GM21447 (cell line): Measurements from ENCODE around the gene GALNS.
"Not testable (repeated sequence)": the region's sequence is repeated elsewhere in the genome, so short reads cannot be mapped to it uniquely, and the experiment has no call there.

Experiments used
- ATAC-seq: cut with Tn5 transposase; IDR thresholded peaks from one replicate; pipeline ENCODE4 v1.9.1; 2021; ENCODE audit not compliant: unreplicated experiment

GALNS gene

DNA sequence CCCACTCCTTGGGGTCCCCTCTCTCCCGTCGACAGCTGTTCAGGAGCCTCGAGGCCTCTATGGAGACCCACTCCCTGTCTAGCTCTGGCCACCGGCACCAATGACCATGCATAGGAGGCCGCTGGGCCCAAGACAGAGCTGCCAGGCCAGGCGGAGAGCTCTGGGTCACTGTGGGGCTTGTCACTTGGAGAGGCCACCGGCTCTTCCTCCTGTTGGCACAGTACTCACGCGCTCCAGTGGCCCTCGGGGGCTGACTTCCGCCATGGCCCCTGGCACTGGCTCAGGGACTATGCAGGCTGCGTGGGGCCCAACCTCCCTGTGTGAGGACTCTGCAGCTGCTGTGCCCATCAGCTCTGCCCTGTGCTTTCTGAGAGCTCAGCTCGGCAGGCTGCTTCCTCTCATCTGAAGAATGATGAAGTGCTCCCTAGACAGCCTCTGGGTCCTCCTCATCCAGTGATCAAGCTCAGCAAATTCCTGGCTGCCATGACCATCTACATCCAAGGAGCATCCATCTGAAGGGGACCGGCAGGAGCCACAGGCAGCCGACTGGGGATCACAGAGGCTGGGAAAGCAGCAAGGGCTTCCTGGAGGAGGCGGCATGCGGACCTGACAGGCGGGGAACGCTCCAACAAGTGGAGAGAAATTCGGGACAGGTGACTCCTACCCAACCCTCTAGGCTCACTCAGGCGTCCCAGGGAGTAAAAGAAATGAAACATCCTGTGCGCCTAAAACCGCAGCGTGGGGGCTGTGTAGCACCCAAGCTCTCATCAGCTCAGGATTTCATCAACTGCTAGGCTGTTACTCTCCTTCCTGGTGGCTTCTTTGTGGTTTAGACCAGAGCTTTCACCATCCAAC lies 16.8 kb downstream of the GALNS start:
- ATAC-seq = no peak

DNA sequence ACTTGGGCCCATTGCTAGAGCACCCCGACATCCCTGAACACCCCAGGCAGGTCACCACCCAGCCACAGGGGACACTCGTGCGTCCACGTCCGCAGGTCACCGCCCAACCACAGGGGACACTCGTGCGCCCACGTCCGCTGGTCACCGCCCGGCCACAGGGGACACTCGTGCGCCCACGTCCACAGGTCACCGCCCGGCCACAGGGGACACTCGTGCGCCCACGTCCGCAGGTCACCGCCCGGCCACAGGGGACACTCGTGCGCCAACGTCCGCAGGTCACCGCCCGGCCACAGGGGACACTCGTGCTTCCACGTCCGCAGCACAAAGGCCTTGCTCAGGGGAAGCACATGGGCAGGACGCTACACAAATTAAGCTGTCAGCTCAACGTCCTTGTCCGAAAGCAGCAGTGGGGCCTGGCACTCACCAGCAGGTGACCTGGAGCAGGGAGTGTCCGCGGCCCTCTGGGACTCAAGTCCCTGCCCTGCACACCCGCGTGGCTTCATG lies 17.7 kb downstream of the GALNS start:
- ATAC-seq = no peak

DNA sequence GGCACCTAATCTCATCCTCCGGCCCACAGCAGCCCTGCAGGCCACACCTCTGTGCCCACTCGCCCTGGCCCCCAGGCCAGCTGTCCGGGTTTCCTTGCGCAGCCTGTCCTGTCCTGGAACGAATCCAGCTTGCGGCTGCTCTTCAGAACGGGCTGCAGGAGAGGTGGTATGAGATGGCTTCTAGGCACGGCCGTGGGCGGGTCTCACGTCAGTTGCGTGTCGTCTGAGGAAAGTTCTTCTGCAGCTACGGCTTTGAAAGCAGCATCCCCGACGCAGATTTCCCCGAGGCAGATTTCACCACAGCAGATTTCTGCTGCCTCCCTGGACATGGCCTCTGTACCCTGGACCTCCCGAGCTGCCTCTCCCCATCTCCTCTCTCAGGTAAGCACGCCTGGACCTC lies 18.2 kb downstream of the GALNS start:
- no peak for ATAC-seq

DNA sequence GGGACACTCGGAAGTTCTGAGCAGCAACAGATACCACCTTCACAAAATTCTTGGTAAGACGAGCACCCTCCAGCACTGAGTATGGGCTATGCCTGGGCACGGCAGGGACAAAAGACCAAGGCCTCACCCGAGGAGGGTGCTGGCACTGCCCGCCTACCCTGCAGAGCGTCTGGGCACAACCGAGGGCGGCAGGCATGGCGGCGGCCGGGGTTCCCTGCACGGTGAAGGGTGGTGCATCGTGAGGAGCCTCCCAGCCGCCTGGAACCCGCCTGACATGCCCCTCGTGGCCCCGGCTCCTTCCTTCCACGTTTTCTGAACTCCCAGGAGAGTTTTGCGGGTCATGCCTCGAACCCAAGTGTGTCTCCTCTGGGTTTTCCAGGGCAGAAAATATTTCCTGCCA lies 18.9 kb downstream of the GALNS start:
- ATAC-seq = no peak

DNA sequence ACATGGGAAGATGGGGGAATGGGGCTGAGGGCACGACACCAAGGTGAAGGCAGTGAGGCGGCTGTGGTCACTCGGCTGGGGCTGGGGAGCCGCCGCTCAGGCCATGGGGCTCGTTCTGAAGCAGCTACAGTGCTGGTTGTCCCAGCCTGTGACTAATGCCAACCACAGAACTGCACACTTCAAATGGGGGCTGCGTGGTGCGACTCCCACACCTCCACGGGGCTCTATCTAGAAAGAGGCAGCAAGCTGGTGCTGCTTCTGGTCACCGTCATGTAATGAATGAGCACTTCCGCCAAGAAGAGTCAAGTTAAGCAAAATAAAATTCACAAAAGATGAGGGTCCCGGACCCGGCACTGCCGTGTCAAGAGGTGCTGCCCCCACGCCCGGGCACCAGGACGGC lies 20.0 kb downstream of the GALNS start:
- no peak for ATAC-seq

DNA sequence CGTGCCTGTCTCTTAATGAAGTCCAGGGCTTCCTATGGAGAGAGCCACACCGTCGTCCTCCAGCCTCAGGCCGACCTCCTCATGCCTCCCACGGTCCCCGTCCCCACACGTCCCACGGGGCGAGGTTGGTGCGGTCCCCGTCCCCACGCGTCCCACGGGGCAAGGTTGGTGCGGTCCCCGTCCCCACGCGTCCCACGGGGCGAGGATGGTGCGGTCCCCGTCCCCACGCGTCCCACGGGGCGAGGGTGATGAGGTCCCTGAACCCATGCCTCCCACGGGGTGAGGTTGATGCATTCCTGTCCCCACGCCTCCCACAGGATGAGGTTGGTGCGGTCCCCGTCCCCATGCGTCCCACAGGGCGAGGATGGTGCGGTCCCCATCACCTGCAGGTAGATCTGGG lies 20.9 kb downstream of the GALNS start:
- no peak for ATAC-seq

DNA sequence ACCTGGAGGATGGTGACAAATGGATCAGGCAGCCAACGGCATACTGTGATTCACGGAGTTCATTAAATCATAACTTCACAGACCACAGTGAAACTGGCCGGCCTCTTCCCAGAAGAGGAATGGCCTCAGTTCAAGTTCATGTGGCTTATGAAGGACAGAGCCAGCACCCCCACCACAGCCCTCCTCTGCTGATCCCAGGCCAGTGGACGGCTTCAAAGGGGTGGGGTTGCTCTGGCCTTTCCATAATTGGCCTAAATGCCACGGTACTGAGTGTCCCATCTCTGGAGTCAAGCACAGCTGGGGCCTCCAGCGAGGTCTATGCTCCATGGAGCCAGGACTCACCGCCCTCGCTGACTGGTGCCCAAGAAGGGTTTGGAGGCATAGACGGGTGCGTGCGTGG lies 21.4 kb downstream of the GALNS start:
- no peak for ATAC-seq

DNA sequence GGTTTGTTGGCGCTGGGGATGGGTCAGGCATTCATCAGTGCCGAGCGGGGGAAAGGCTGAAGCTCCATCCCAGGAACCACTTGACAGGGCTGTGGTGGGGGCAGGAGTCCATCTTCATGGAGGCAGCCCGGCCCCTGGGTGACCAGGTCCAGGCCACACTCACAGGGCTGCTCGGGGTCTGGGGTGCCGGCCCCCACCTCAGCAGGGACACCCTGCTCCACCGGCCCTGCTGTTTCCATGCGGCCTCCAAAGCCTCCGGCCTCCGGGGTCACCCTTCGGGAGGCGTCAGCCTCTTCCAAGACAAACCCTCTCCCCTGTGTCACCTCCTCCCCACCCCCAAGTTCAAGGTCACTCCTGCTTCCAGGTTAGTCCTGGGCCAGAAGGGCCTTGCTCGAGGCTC lies 22.1 kb downstream of the GALNS start:
- no peak for ATAC-seq

DNA sequence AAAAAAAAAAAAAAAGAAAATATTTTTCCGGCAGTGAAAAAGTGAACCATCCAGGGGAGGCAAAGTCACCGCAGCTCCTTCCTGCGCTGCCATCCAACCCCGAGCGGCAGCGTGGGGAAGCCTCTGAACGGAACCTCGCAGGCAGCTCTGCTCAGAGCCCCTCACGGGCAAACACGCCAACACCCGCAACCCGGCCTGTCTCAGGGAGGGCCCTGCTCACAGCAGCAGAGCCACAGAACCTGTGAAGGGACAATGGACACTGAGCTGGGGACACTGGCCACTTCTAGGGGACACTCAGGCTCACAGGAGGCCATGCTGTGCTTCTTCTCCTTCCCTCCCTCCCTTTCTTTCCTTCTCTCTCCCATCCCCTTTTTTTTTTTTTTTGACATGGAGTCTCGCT lies 23.7 kb downstream of the GALNS start:
- ATAC-seq = no peak

DNA sequence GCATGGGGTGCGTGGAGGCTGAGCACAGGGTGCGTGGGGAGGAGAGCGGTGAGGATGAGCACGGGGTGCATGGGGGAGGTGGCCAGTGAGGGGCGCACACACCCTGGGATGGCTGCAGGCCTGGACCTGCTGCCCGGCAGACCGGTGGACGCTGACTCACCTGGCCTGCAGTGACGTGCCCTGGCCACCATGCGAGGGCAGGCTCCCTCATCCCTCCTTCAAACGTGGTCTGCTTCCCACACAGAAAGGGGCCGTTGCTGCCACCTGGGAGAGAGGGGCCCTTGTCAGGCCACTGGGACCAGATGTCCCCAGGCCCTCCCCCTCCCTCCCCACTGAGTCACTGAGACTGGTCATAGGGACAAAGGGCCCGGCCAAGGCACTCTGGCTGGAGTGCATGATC lies 24.9 kb downstream of the GALNS start:
- no peak for ATAC-seq

DNA sequence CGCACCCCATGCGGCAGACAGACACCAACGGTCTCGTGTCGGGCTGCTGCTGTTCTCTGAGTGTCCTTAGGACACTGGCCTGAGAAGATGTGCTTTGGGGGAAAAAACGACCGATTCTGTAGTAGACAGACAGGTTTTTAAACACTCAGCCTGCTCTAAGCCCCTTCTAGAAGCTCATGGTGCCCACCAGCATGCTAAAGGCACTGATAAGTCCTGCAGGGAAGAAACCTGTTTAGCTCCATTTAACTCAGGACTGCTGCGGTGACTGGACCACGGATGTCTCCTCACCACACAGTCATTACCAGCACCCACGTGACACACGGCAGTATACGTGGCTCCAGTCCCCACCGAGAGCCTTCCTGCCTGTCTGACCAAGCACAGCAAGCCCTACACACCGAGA lies 26.0 kb downstream of the GALNS start:
- no peak for ATAC-seq

DNA sequence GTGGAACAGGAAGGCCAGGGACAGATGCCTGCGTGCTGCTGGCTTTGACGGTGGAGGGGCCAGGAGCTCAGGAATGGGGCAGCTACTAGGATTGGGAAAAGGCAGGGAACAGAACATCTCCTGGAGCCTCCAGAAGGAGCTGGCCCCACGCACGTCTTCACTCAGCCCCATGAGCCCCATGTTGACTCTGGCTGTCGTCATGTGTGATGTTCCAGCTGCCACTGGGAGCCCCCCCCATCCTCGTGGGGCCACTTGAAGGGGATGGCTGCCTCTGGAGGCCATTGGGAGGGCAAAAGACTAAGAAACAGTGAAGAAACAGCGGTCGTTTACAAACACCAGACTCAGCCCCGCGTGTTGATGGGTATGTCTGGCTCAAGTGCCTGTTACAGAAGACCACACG lies 26.5 kb downstream of the GALNS start:
- ATAC-seq = no peak

DNA sequence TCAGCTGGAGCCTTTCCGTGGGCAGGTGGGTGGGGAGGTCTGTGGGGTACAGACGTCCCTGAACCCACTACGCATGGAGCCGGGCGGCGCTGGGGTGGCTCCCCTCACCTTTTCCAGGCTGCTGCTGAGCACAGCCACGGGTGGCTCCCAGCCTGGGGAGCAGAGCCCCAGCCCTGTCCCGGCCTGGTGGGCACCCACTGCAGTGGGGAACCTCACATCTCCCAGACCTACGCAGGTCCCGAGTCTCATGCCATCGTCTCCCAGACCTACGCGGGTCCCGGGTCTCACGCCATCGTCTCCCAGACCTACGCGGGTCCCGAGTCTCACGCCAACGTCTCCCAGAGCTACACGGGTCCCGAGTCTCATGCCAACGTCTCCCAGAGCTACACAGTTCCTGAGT lies 28.0 kb downstream of the GALNS start:
- no peak for ATAC-seq

DNA sequence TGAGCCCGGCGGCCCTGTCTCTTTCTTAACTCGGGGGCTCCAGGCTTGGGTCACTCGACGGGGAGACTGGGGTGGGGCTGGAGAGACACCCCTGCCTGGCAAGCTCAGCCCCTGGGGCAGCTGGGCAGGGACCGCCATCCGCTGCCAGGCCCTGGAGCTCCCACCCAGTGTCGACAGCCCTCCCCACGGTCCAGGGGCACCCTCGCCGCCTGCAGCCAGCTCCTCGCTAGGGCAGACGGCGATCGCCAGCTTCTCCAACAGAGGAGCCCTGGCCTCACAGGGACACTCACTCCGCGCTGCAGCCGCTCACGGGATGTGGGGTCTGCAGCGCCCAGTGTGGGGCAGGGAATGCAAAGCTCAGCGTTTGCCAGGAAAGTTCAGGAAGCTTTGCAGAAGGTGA lies 29.0 kb downstream of the GALNS start:
- ATAC-seq = no peak

DNA sequence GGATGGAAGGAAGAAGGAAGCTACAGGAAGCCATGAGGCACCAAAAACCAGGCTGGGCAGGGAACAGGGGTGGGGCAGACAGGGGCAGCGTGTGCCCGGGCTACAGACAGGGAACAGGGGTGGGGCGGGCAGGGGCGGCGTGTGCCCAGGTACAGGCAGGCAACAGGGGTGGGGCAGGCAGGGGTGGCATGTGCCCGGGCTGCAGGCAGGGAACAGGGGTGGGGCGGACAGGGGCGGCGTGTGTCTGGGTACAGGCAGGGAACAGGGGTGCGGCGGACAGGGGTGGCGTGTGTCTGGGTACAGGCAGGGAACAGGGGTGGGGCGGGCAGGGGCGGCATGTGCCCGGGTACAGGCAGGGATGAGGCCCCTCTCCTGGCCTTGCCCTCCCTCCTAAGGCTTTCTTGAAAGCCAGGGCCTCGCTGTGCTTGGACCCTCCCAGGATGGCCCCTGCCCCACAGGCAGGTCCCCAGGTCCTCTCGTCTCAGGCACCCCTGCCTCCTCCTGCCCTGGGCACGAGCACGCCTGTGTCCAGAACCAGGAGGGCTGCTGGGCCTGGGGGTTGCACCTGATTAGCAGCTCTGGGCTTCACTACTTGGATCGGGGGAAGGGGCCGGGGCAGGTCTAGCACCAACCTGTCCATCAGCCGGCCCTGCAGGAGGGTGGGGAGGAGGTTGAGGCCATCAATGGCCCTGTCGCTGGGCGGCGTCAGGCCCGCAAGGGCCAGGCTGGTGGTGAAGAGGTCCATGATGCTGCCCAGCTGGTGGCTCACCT lies 30.5 kb downstream of the GALNS start:
- no peak for ATAC-seq

DNA sequence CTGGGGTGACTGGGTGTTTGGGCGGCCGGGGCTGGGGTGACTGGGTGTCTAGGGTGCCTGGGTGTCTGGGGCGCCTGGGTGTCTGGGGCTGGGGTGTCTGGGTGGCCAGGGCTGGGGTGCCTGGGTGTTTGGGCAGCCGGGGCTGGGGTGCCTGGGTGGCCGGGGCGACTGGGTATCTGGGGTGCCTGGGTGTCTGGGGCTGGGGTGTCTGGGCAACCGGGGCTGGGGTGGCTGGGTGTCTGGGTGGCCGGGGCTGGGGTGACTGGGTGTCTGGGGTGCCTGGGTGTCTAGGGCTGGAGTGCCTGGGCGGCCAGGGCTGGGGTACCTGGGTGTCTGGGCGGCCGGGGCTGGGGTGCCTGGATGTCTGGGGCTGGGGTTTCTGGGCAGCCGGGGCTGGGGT lies 31.6 kb downstream of the GALNS start:
- no peak for ATAC-seq

DNA sequence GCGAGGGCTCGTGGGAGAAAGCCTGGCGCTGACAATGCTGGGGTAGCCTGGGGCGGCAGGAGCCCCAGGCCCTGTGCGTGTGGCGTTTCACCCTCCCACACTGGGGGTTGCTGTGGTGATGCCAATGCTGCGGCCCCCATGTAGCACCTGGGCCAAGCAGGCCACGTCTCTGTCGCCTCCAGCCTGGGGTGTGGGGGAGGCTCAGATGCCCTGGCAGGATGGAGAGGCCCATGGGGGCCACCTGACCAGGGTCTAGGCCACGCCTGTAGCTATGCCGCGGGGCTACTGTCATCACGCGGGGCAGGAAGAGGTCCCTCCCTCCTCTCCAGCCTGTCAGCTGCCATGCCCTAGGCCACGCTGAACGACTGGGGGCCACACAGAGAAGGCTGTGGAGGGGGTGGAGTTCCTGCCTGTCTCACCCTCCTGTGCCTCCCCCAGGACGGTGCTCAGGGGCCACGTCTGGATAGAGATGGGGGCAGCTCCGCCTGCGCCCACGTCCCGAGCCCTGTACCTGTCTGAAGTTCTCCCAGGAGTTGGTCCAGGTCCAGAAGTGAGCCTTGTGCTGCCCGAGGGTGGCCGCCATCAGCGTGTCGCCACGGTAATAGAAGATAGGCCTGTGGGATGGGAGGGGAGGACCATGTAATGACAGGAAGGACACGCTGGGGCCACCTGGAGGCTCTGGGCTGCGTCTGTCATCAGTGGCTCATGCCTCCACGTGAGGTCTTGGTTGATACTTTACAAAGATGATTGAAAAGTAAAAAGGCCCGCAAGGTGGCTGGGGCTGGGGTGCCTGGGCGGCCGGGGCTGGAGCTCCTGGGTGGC lies 32.3 kb downstream of the GALNS start:
- ATAC-seq = no peak

DNA sequence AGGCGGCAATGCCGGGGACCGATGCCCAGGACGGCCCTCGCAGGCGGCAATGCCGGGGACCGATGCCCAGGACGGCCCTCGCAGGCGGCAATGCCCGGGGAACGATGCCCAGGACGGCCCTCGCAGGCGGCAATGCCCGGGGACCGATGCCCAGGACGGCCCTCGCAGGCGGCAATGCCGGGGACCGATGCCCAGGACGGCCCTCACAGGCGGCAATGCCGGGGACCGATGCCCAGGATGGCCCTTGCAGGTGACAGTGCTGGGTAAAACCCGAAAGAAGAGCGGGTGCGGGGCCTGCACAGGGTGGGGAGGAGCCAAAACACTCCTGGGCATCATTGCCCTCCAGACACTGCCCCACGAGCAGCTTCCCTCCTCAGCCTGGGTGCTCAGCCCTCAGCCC lies 33.1 kb downstream of the GALNS start:
- not testable (repeated sequence) for ATAC-seq

DNA sequence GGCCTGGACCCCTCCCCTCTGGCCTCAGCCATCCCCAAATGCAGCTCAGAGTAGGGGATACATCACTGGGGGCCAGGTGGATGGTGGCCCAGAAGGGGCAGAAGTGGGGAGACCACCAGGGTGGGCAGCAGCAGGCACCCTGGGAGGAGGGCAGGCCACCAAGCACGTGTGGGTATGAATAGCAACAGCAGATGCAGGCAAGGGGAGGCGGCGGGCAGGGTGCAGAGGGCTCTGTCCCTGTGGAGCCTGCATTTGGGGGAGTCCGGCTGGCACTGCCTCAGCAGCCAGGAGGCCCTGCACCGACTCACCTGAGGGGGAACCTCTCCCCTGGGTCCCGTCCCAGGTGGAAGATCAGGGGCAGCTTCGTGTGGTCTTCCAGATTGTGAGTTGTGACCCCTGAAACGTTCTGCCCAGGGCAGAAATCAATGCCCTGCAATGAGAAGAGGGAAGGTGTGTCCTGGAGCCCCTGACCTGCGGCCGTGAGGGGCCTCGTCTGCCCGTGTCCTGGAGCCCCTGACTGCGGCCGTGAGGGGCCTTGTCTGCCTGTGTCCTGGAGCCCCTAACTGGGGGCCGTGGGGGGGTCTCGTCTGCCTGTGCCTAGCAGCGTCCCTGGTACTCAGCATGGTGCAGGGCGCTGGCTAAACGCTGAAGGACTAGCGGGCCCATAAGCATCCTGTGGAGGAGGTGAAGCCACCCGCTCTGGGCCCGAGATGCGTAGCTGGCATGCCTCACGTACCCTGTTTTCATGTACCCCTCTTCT lies 34.3 kb downstream of the GALNS start:
- no peak for ATAC-seq

DNA sequence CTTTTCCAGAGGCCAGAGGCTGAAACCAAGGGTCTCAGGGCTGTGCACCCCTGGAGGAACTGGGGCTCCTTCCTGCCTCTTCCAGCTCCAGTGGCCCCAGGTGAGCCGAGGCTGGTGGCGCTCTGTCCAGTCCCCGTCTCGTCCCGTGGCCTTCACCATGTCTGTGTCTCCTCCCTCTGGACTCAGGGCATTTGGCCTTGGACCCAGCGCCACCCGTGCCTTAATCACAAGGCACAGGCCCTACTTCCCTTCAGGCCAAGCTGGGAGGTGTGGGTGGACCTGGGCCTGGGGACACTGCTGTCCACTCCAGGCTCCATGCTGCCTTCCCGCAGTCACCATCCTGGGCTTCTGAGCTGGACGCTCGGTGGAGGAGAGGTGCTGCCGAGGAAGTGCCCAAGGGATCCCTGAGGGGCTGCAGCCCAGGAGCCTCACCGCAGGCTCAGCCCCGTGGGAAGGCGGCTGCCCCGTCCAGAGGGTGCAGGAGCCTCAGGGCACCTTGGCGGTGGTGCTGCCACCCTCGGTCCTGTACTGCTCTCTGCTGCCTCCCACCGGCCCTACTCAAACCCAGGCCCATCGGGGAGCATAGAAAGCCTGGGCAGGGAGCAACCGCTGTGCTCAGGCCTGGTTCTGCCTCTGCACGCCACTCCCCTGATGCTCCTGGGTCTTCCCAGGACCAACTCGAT lies 35.4 kb downstream of the GALNS start:
- no peak for ATAC-seq
